MM.1S (cell line): Measurements from ENCODE around the gene MSI2.

Experiments used
- EZH2 ChIP-seq: fragments of 300-600 bp; sonication (generic); optimal IDR thresholded peaks from 2 replicates; pipeline ENCODE3; 2017; ENCODE audit warnings: low read depth, mild to moderate bottlenecking, antibody characterized with exemption, low read length, mixed read lengths
- EZH2phosphoT487 ChIP-seq: fragments of 300-600 bp; sonication (generic); IDR thresholded peaks from 2 replicates; pipeline ENCODE4 v1.6.1; 2018; ENCODE audit warnings: antibody characterized with exemption, low read length
- TF ChIP-seq, protein P1 (sequence below): fragments of 300-600 bp; sonication (generic); IDR thresholded peaks from 2 replicates; pipeline ENCODE4 v1.5.1; 2016; ENCODE audit warnings: antibody characterized with exemption, low read length, mixed read lengths

DNA sequence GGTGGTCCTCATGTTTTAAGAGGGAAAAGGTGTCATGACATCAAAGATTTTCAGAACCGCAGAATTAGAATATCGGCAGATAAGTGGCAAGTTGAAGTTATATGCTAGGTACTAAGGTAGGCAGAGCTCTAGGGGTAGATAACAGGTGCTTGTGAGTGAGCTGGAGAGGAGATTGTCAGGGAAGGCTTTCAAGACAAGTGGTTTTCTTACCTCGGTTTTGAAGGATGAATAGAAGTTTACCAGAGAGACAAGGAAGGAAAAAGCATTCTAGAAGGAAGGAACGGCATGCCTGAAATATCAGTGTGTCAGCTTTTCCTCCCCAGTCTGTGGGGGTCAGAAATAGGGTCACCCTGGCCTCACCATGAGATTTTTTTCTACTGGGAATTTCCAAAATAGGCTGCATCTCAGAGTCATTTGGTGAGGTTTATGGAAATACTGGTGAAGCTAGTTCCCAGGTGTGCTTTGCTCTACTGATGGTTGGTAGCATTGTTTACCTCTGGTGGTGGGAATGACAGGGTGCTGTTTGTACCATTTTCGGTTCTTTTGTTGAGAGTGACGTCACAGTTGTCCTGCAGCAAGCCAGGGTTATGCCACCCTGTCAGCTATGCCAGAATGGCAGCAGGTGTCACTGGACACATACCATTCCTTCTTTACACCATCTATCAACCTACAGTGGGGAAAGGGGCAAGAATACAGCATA, 112.5 kb downstream of the MSI2 start:
- TF ChIP-seq, protein P1, sequence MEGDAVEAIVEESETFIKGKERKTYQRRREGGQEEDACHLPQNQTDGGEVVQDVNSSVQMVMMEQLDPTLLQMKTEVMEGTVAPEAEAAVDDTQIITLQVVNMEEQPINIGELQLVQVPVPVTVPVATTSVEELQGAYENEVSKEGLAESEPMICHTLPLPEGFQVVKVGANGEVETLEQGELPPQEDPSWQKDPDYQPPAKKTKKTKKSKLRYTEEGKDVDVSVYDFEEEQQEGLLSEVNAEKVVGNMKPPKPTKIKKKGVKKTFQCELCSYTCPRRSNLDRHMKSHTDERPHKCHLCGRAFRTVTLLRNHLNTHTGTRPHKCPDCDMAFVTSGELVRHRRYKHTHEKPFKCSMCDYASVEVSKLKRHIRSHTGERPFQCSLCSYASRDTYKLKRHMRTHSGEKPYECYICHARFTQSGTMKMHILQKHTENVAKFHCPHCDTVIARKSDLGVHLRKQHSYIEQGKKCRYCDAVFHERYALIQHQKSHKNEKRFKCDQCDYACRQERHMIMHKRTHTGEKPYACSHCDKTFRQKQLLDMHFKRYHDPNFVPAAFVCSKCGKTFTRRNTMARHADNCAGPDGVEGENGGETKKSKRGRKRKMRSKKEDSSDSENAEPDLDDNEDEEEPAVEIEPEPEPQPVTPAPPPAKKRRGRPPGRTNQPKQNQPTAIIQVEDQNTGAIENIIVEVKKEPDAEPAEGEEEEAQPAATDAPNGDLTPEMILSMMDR: peak; percentile 64
- no peak for TF ChIP-seq EZH2
- TF ChIP-seq EZH2phosphoT487: no peak
